K562 (cell line): ENCODE results near the gene MARS1.

ENCODE experiments used
- CBX2 ChIP-seq: fragments of 200-600 bp; sonication (generic); IDR thresholded peaks from one replicate; pipeline ENCODE4 v1.6.1; 2012; ENCODE audit warnings: mild to moderate bottlenecking, low read length, inconsistent platforms; ENCODE audit not compliant: insufficient read depth, poor library complexity, severe bottlenecking
- EZH2 ChIP-seq: IDR thresholded peaks from 2 replicates; pipeline ENCODE4 v1.6.1; 2012; ENCODE audit warnings: low read depth, mild to moderate bottlenecking, inconsistent platforms, low read length, borderline replicate concordance
- TAF15 ChIP-seq: fragments of 200-400 bp; formaldehyde crosslinking; IDR thresholded peaks from 2 replicates; pipeline ENCODE4 v1.6.1; 2017; ENCODE audit warnings: mild to moderate bottlenecking, low read depth, low read length, moderate library complexity
- TF ChIP-seq, protein P1 (sequence below), 3 experiments: IDR thresholded peaks in 2 of 3; conservative IDR thresholded peaks in 1 of 3; 2 replicates each; pipeline ENCODE4 v1.5.1; 2011 to 2012; ENCODE audit warnings: low read length in 3 of 3, mild to moderate bottlenecking in 3 of 3, control low read depth in 2 of 3, improper control_type of control experiment in 1 of 3, inconsistent platforms in 1 of 3, low read depth in 1 of 3, mixed read lengths in 1 of 3, moderate library complexity in 1 of 3; ENCODE audit not compliant: insufficient read depth in 2 of 3

GRCh38 chr12:57446292-57446960 lies 41.4 kb upstream of the MARS1 start:
- TF ChIP-seq TAF15: no peak
- TF ChIP-seq EZH2: no peak
- TF ChIP-seq, protein P1, sequence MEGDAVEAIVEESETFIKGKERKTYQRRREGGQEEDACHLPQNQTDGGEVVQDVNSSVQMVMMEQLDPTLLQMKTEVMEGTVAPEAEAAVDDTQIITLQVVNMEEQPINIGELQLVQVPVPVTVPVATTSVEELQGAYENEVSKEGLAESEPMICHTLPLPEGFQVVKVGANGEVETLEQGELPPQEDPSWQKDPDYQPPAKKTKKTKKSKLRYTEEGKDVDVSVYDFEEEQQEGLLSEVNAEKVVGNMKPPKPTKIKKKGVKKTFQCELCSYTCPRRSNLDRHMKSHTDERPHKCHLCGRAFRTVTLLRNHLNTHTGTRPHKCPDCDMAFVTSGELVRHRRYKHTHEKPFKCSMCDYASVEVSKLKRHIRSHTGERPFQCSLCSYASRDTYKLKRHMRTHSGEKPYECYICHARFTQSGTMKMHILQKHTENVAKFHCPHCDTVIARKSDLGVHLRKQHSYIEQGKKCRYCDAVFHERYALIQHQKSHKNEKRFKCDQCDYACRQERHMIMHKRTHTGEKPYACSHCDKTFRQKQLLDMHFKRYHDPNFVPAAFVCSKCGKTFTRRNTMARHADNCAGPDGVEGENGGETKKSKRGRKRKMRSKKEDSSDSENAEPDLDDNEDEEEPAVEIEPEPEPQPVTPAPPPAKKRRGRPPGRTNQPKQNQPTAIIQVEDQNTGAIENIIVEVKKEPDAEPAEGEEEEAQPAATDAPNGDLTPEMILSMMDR (IDR thresholded peaks at IDR 0.05 in 2 of 3, conservative IDR thresholded peaks at IDR 0.05 in 1 of 3; ENCODE audit: insufficient read depth in 2 of 3, low read depth in 1 of 3, low read length in 3 of 3): no peak
- no peak for TF ChIP-seq CBX2
